Breast epithelium (tissue), 4 donors: ENCODE measurements around the gene ARPP21. TPM values are rescaled to one million over a fixed set of nuclear protein-coding genes. Genes with fewer than 3 reads are reported as not detected.
"Not testable (repeated sequence)": the region's sequence is repeated elsewhere in the genome, so short reads cannot be mapped to it uniquely, and the experiment has no call there.

Experiments
- DNase-seq, 2 donors: peaks; one replicate each; pipeline ENCODE4 v3.0.0-alpha.2; 2019; ENCODE audit warnings: low spot score in 2 of 2
- H3K27ac ChIP-seq, 2 donors: fragments of 200-600 bp; sonication (generic) in 1 of 2; one replicate each; pipeline ENCODE4 v1.5.1; 2016 to 2019; ENCODE audit warnings: mild to moderate bottlenecking in 1 of 2
- H3K27me3 ChIP-seq, 2 donors: fragments of 200-600 bp; sonication (generic) in 1 of 2; one replicate each; pipeline versions ENCODE4 v1.5.1 to v1.6.0; 2017 to 2019; ENCODE audit warnings: control low read depth in 1 of 2, mild to moderate bottlenecking in 1 of 2
- H3K36me3 ChIP-seq: fragments of 200-600 bp; one replicate; pipeline ENCODE4 v1.5.1; 2019
- H3K4me1 ChIP-seq, 2 donors: fragments of 200-600 bp; sonication (generic); one replicate each; pipeline ENCODE4 v1.5.1; 2016 to 2019; ENCODE audit warnings: control low read depth in 1 of 2
- H3K4me3 ChIP-seq, 3 donors: fragments of 200-600 bp; sonication (generic); 1 replicate in 2 of 3; 2 replicates in 1 of 3; pipeline ENCODE4 v1.5.1; 2016 to 2019; ENCODE audit warnings: mild to moderate bottlenecking in 3 of 3, moderate library complexity in 2 of 3
- H3K9me3 ChIP-seq, 2 donors: fragments of 200-600 bp; sonication (generic) in 1 of 2; one replicate each; pipeline ENCODE4 v1.5.1; 2016 to 2019; ENCODE audit warnings: control low read depth in 1 of 2
- POLR2A ChIP-seq: fragments of 450-650 bp; IDR thresholded peaks from one replicate; pipeline ENCODE4 v1.6.1; 2016; ENCODE audit warnings: antibody characterized with exemption, mild to moderate bottlenecking, moderate library complexity
- POLR2AphosphoS5 ChIP-seq, 3 donors: sonication (generic); formaldehyde crosslinking; IDR thresholded peaks; one replicate each; pipeline ENCODE4 v1.6.1; 2017; ENCODE audit warnings: antibody characterized with exemption in 3 of 3
- intact Hi-C: fragments of 100-400 bp; cut with DNase I; formaldehyde crosslinking; loops from one replicate; pipeline ENCODE4 v1.15.1; 2023; ENCODE audit warnings: low total_unique reads
- total RNA-seq, 3 donors: library from RNA; depleted of rRNA; stranded (reverse); fragments of >200 nt; gene quantifications; one replicate each; pipeline ENCODE4 v1.1.0, GENCODE V29; 2016
- TF ChIP-seq, protein P1 (sequence below), 3 donors: fragments of 450-650 bp; IDR thresholded peaks; one replicate each; pipeline ENCODE4 v1.5.1; 2016 to 2017; ENCODE audit warnings: antibody characterized with exemption in 3 of 3, mild to moderate bottlenecking in 3 of 3, moderate library complexity in 3 of 3

Gene ARPP21
- total RNA-seq, 3 donors from 2014 or later, result 0.16 TPM; not detected in 2

DNA sequence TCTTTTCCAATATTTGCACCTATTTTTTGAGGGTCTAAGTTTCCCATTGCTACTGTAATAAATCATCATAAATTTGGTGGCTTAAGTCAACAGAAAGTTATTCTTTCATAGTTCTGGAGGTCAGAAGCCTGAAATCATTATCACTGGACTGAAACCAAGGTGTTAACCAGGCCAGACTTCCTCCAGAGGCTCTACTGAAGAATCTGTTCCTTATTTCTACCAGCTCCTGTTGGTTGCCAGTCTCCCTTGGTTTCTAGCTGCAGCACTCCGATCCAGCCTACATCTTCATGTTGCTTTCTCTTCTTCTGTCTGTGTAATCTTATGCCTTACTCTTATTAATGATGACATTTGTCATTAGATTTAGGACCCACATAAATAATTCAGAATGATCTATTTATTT, 22.0 kb upstream of the ARPP21 start:
- Histone ChIP-seq H3K9me3 (no peaks in the 10 kb centered on the region), H3K36me3 (no peaks in the 10 kb centered on the region), H3K27me3 (no peaks in the 10 kb centered on the region), H3K4me3 (no peak overlapping the region), H3K4me1 (no peaks in the 10 kb centered on the region), H3K27ac (no peak overlapping the region)
- TF ChIP-seq, protein P1, sequence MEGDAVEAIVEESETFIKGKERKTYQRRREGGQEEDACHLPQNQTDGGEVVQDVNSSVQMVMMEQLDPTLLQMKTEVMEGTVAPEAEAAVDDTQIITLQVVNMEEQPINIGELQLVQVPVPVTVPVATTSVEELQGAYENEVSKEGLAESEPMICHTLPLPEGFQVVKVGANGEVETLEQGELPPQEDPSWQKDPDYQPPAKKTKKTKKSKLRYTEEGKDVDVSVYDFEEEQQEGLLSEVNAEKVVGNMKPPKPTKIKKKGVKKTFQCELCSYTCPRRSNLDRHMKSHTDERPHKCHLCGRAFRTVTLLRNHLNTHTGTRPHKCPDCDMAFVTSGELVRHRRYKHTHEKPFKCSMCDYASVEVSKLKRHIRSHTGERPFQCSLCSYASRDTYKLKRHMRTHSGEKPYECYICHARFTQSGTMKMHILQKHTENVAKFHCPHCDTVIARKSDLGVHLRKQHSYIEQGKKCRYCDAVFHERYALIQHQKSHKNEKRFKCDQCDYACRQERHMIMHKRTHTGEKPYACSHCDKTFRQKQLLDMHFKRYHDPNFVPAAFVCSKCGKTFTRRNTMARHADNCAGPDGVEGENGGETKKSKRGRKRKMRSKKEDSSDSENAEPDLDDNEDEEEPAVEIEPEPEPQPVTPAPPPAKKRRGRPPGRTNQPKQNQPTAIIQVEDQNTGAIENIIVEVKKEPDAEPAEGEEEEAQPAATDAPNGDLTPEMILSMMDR (IDR thresholded peaks at IDR 0.05), result no peak
- TF ChIP-seq POLR2AphosphoS5 (IDR thresholded peaks at IDR 0.05) (no peak), POLR2A (no peak)
- DNase-seq, result no peak
- intact Hi-C loops, result no loop called here

DNA sequence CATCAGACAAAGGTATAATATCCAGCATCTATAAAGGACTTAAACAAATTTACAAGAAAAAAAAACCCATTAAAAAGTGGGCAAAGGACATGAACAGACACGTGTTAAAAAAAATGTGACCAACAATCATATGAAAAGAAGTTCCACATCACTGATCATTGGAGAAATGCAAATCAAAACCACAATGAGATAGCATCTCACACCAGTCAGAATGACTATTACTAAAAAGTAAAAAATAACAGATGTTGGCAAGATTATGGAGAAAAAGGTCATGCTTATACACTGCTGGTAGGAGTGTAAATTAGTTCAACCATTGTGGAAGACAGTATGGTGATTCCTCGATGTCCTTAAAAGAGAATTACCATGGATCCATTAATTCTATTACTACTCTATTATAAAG, 19.1 kb upstream of the ARPP21 start:
- DNase-seq, H3K9me3 ChIP-seq, H3K27ac ChIP-seq, H3K4me1 ChIP-seq, H3K36me3 ChIP-seq, intact Hi-C loops, H3K27me3 ChIP-seq, H3K4me3 ChIP-seq: not testable (repeated sequence)

DNA sequence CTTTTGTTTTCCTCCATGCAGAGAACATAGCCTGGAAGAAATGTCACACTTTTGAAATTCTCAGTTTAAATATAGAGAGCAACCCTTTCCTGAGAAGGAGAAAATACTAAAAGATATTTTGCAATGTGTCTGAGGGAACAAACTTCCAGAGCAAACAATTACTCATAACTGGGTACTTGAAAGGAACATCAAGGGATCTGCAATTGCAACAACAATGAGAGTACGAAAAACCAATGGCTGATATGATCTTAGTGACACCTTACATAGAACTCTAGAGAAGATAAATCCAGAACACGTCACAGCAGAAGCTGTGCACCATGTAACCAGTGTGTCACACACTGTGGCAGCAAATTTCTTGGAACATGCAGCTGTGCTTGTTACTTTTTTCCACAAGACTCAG, 14.6 kb upstream of the ARPP21 start:
- Histone ChIP-seq H3K4me1 (no peaks in the 10 kb centered on the region), H3K27me3 (peaks cover 0 to 4% of the 10 kb centered on the region in 2 donors), H3K4me3 (no peak overlapping the region), H3K27ac (no peak overlapping the region), H3K36me3 (no peaks in the 10 kb centered on the region), H3K9me3 (no peaks in the 10 kb centered on the region)
- intact Hi-C loops, result no loop called here
- no peak for TF ChIP-seq POLR2A
- TF ChIP-seq, protein P1 (IDR thresholded peaks at IDR 0.05), result no peak
- no peak for TF ChIP-seq POLR2AphosphoS5 (IDR thresholded peaks at IDR 0.05)
- DNase-seq, result no peak

DNA sequence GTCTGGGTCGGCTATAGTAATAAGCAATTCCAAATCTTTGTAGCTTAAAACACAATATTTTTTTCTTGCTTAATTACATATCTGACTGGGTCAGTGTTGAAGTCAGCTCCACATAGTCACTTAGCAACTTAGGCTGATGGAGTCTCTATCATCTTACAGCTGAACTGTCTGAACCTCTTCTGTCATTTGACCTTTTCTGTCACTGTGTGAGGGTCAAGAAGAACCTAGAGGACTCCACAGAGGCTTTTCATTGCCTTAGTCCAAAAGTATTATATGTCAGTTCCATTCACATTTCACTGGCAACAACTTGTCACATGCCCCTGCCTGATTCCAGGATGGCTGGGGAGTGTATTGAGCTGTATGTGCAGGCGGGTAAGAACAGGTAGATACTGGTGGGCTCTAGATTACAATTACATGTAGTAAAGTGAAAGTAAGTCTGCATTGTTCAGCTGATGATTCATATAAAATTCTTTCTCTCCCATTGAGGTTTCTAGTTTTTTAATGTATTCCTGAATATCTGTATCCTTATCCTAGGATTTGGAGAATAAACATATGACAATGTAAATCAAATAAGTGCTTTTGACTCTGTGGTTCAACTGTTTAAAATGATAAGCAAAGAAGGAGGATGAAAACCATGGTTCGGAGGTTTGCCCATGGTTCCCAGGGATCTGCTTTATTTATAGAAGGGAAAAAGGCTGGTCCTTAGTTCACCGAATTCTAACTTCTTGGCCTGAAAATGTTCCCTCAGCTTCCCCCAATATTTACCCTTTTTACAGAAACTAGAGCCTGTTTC, 5.8 kb upstream of the ARPP21 start:
- TF ChIP-seq POLR2A (no peak), POLR2AphosphoS5 (IDR thresholded peaks at IDR 0.05) (no peak)
- TF ChIP-seq, protein P1 (IDR thresholded peaks at IDR 0.05), result no peak
- DNase-seq, result no peak
- no peaks in the 10 kb centered on the region for H3K36me3 ChIP-seq
- H3K27ac ChIP-seq, result no peak overlapping the region
- no peak overlapping the region for H3K4me3 ChIP-seq
- H3K4me1 ChIP-seq, result no peaks in the 10 kb centered on the region
- H3K9me3 ChIP-seq, result no peaks in the 10 kb centered on the region
- intact Hi-C loops, result no loop called here
- peaks cover 0 to 2% of the 10 kb centered on the region in 2 donors for H3K27me3 ChIP-seq

DNA sequence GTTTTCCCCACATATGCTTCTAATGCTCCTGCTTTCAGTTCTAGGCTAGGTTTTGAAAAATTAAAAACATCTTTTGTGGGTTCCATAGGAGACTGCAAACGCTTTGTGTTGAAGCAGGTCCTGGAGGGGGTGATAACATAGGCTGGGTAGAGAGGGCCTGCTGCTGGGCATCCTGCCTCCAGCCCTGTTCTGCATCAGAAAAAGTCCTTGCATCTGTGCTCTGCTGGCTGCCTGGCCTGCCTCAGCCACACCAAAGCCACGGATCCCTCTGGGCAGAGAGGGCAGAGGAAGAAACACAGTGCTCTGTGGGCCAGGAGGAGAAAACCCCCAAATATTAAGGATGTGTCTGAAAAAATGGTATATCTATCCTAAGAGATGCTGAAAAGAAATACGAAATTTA, 3.9 kb upstream of the ARPP21 start:
- Histone ChIP-seq H3K4me1 (no peaks in the 10 kb centered on the region), H3K36me3 (no peaks in the 10 kb centered on the region), H3K27me3 (peaks cover 0 to 21% of the 10 kb centered on the region in 2 donors), H3K27ac (no peak overlapping the region), H3K9me3 (no peaks in the 10 kb centered on the region), H3K4me3 (no peak overlapping the region)
- intact Hi-C loops, result no loop called here
- TF ChIP-seq POLR2A (no peak), POLR2AphosphoS5 (IDR thresholded peaks at IDR 0.05) (no peak)
- TF ChIP-seq, protein P1 (IDR thresholded peaks at IDR 0.05), result no peak
- DNase-seq, result no peak
